OCI-LY7 (cell line): ENCODE results near the gene FBXL17.

Experiments used
- CTCF ChIP-seq: fragments of 200-600 bp; sonication (generic); conservative IDR thresholded peaks from 2 replicates; pipeline ENCODE4 v1.5.1; 2014; ENCODE audit warnings: mild to moderate bottlenecking, antibody characterized with exemption, low read length, moderate library complexity, mixed read lengths
- EZH2phosphoT487 ChIP-seq: fragments of 200-600 bp; sonication (generic); IDR thresholded peaks from 2 replicates; pipeline ENCODE4 v1.6.1; 2018; ENCODE audit warnings: low read depth, borderline replicate concordance, mild to moderate bottlenecking, mixed run types, antibody characterized with exemption, low read length, moderate library complexity, mixed read lengths

- TF ChIP-seq CTCF (no peak), EZH2phosphoT487 (no peak)
These were observed 149.1 kb downstream of the FBXL17 start for GRCh38 chr5:108232805-108233204.
